CD14-positive monocyte (primary cell): Measurements from ENCODE around the gene ZNF223. TPM values are rescaled to one million over a fixed set of nuclear protein-coding genes. Genes with fewer than 3 reads are reported as not detected.

Source experiments
- DNase-seq, 3 donors: peaks; one replicate each; pipeline ENCODE4 v3.0.0-alpha.2; 2011 to 2022
- H2AFZ ChIP-seq: 2 replicates; pipeline ENCODE4 v1.6.0; 2012; ENCODE audit warnings: mild to moderate bottlenecking, low read depth, low read length, inconsistent platforms; ENCODE audit not compliant: insufficient read depth, poor library complexity, severe bottlenecking
- H3K27ac ChIP-seq, 2 donors: 1 replicate in 1 of 2; 2 replicates in 1 of 2; pipeline ENCODE4 v1.5.1; 2012 to 2013; ENCODE audit warnings: low read length in 2 of 2, control low read depth in 1 of 2, inconsistent platforms in 1 of 2, low read depth in 1 of 2, mild to moderate bottlenecking in 1 of 2
- H3K27me3 ChIP-seq, 2 donors: one replicate each; pipeline versions ENCODE4 v1.6.0 to v1.6.1; 2011 to 2013; ENCODE audit warnings: low read length in 2 of 2; ENCODE audit not compliant: control insufficient read depth in 2 of 2, insufficient read depth in 2 of 2
- H3K36me3 ChIP-seq, 2 donors: replicated peaks in 1 of 2; 1 replicate in 1 of 2; 2 replicates in 1 of 2; pipeline versions ENCODE4 v1.5.1 to v1.6.1; 2012 to 2013; ENCODE audit warnings: low read length in 2 of 2, control low read depth in 1 of 2, inconsistent platforms in 1 of 2, mild to moderate bottlenecking in 1 of 2; ENCODE audit not compliant: insufficient read depth in 2 of 2, control insufficient read depth in 1 of 2
- H3K4me1 ChIP-seq, 2 donors: 1 replicate in 1 of 2; 2 replicates in 1 of 2; pipeline versions ENCODE4 v1.5.1 to v1.6.1; 2012 to 2013; ENCODE audit warnings: low read length in 2 of 2, control low read depth in 1 of 2, inconsistent platforms in 1 of 2, mild to moderate bottlenecking in 1 of 2, moderate library complexity in 1 of 2; ENCODE audit not compliant: insufficient read depth in 2 of 2, control insufficient read depth in 1 of 2
- H3K4me2 ChIP-seq: replicated peaks from 2 replicates; pipeline ENCODE3; 2012; ENCODE audit warnings: low read length, moderate library complexity, mild to moderate bottlenecking; ENCODE audit not compliant: poor library complexity, severe bottlenecking; ENCODE audit errors: extremely low read depth
- H3K4me3 ChIP-seq, 3 experiments: fragments of 200-600 bp in 1 of 3; sonication (generic) in 1 of 3; replicated peaks in 1 of 3; 1 replicate in 2 of 3; 2 replicates in 1 of 3; pipeline ENCODE4 v1.5.1; 2011 to 2013; ENCODE audit warnings: low read length in 3 of 3, mild to moderate bottlenecking in 3 of 3, control low read depth in 2 of 3, low read depth in 2 of 3, inconsistent platforms in 1 of 3, moderate library complexity in 1 of 3
- H3K79me2 ChIP-seq: 2 replicates; pipeline ENCODE4 v1.6.0; 2012; ENCODE audit warnings: mild to moderate bottlenecking, control low read depth, inconsistent platforms, low read length, moderate library complexity; ENCODE audit not compliant: insufficient read depth
- H3K9ac ChIP-seq: 2 replicates; pipeline ENCODE4 v1.6.0; 2017; ENCODE audit warnings: low read length, mild to moderate bottlenecking; ENCODE audit not compliant: insufficient read depth, poor library complexity, severe bottlenecking
- H3K9me3 ChIP-seq, 2 donors: replicated peaks in 1 of 2; 1 replicate in 1 of 2; 2 replicates in 1 of 2; pipeline versions ENCODE4 v1.5.1 to v1.6.1; 2012 to 2013; ENCODE audit warnings: low read length in 2 of 2, control low read depth in 1 of 2; ENCODE audit not compliant: control insufficient read depth in 1 of 2, insufficient read depth in 1 of 2
- H4K20me1 ChIP-seq: 2 replicates; pipeline ENCODE4 v1.6.0; 2012; ENCODE audit warnings: mild to moderate bottlenecking, low read length, control low read depth, moderate library complexity; ENCODE audit not compliant: insufficient read depth
- H3K27ac Mint-ChIP-seq, 7 donors: one replicate each; pipeline ENCODE4 v1.8.0; 2020; ENCODE audit warnings: mild to moderate bottlenecking in 7 of 7, mixed read lengths in 7 of 7, moderate library complexity in 6 of 7, inconsistent platforms in 2 of 7
- H3K27me3 Mint-ChIP-seq, 3 donors: one replicate each; pipeline ENCODE4 v1.8.0; 2021 to 2022; ENCODE audit warnings: low read depth in 3 of 3, mild to moderate bottlenecking in 3 of 3, mixed read lengths in 3 of 3, moderate library complexity in 3 of 3, inconsistent platforms in 1 of 3
- H3K36me3 Mint-ChIP-seq, 2 donors: one replicate each; pipeline ENCODE4 v1.8.0; 2020; ENCODE audit warnings: mixed read lengths in 2 of 2, inconsistent platforms in 1 of 2, mild to moderate bottlenecking in 1 of 2
- H3K4me1 Mint-ChIP-seq: one replicate; pipeline ENCODE4 v1.8.0; 2020; ENCODE audit warnings: mild to moderate bottlenecking, mixed read lengths
- H3K4me3 Mint-ChIP-seq, 2 donors: one replicate each; pipeline ENCODE4 v1.8.0; 2020; ENCODE audit warnings: mild to moderate bottlenecking in 2 of 2, mixed read lengths in 2 of 2, moderate library complexity in 1 of 2
- H3K9me3 Mint-ChIP-seq, 7 donors: one replicate each; pipeline ENCODE4 v1.8.0; 2020 to 2022; ENCODE audit warnings: mixed read lengths in 7 of 7, mild to moderate bottlenecking in 6 of 7, moderate library complexity in 6 of 7, inconsistent platforms in 2 of 7
- CTCF ChIP-seq: fragments of 200-600 bp; IDR thresholded peaks from one replicate; pipeline ENCODE4 v1.8.0; 2022; ENCODE audit warnings: antibody characterized with exemption, mild to moderate bottlenecking
- WGBS: methylation state at CpG from one replicate; pipeline ENCODE4 v1.1.5; 2013; ENCODE audit warnings: missing lambda C conversion rate; ENCODE audit not compliant: insufficient coverage; 5-methylcytosine and 5-hydroxymethylcytosine counted together
- intact Hi-C, 2 donors: fragments of 100-400 bp; cut with micrococcal nuclease; formaldehyde crosslinking; loops; one replicate each; pipeline versions ENCODE4 v1.15.0 to v1.15.1; 2023
- polyA plus RNA-seq, 3 donors: library from polyadenylated mRNA; depleted of rRNA in 1 of 3; unstranded in 2 of 3; stranded (reverse) in 1 of 3; fragments of 300-500 nt in 2 of 3; fragments of >200 nt in 1 of 3; fragmentation: Illumina TruSeq in 2 of 3; gene quantifications; 1 replicate in 2 of 3; 2 replicates in 1 of 3; pipeline ENCODE4 v1.2.3, GENCODE V29; 2012 to 2021

Gene ZNF223
- polyA plus RNA-seq, 3 donors = 1.1 to 2.0 (median 1.2) TPM

- Histone ChIP-seq H4K20me1 (no peaks in the 10 kb centered on the region), H3K36me3 (peaks cover 42 to 92% of the 10 kb centered on the region in 2 donors), H3K4me2 (no peak overlapping the region), H3K4me1 (no peaks in the 10 kb centered on the region), H3K9me3 (peaks cover 54 to 87% of the 10 kb centered on the region in 2 donors), H3K79me2 (no peaks in the 10 kb centered on the region), H3K27ac (no peak overlapping the region), H3K4me3 (no peak overlapping the region), H3K9ac (no peak overlapping the region), H3K27me3 (no peaks in the 10 kb centered on the region), H2AFZ (no peak overlapping the region)
- Mint-ChIP-seq H3K27me3 (no peaks in the 10 kb centered on the region), H3K4me3 (no peak overlapping the region), H3K9me3 (peaks cover 46 to 79% (median 59%) of the 10 kb centered on the region in 7 donors), H3K36me3 (peaks cover 72 to 85% of the 10 kb centered on the region in 2 donors), H3K27ac (no peak overlapping the region), H3K4me1 (no peaks in the 10 kb centered on the region)
- intact Hi-C loops = no loop called here
- no peak for TF ChIP-seq CTCF
- WGBS = 100% methylated on average over 1 of the region's 2 CpGs
- no peak for DNase-seq
Observed at GRCh38 chr19:44059229-44059628, 7.4 kb downstream of the ZNF223 start.

GRCh38 chr19:44061038-44061437, 9.2 kb downstream of the ZNF223 start:
- no peak overlapping the region for H3K4me3 Mint-ChIP-seq
- peaks cover 40 to 79% (median 57%) of the 10 kb centered on the region in 7 donors for H3K9me3 Mint-ChIP-seq
- no peak for TF ChIP-seq CTCF
- H3K27me3 Mint-ChIP-seq = no peaks in the 10 kb centered on the region
- H2AFZ ChIP-seq = no peak overlapping the region
- no peak overlapping the region for H3K4me2 ChIP-seq
- no peaks in the 10 kb centered on the region for H3K79me2 ChIP-seq
- intact Hi-C loops = no loop called here
- no peak overlapping the region for H3K9ac ChIP-seq
- H3K4me3 ChIP-seq = no peak overlapping the region
- H3K9me3 ChIP-seq = peaks cover 52 to 88% of the 10 kb centered on the region in 2 donors
- peaks cover 49 to 93% of the 10 kb centered on the region in 2 donors for H3K36me3 ChIP-seq
- DNase-seq = no peak
- H3K27me3 ChIP-seq = no peaks in the 10 kb centered on the region
- no peak overlapping the region for H3K27ac Mint-ChIP-seq
- H3K27ac ChIP-seq = no peak overlapping the region
- peaks cover 66 to 82% of the 10 kb centered on the region in 2 donors for H3K36me3 Mint-ChIP-seq
- no peaks in the 10 kb centered on the region for H3K4me1 Mint-ChIP-seq
- H4K20me1 ChIP-seq = no peaks in the 10 kb centered on the region
- no peaks in the 10 kb centered on the region for H3K4me1 ChIP-seq
- WGBS = no CpG with 5 or more reads among the region's 1 CpG
